A549 (cell line): ENCODE results near the gene ITGA8. TPM values are rescaled to one million over a fixed set of nuclear protein-coding genes. Genes with fewer than 3 reads are reported as not detected.

ENCODE experiments used
- ATAC-seq, 2 experiments: fragments of 200-7000 bp in 1 of 2; fragments of >200 bp in 1 of 2; cut with Nextera tagmentation in 1 of 2; cut with Tn5 transposase in 1 of 2; 3 replicates each; pipeline versions ENCODE4 v1.8.0 to v1.9.1; 2018 to 2020; ENCODE audit warnings: mild to moderate bottlenecking in 1 of 2, moderate library complexity in 1 of 2
- CTCF ChIA-PET: fragments of 300-600 bp; sonication (Branson Sonifier 250); formaldehyde crosslinking; extraction: SDS; loops from one replicate; lab custom pipeline; 2021; ENCODE audit warnings: antibody characterized with exemption, inconsistent platforms; lab: Yijun Ruan, JAX
- POLR2A ChIA-PET: fragments of 350-600 bp; formaldehyde crosslinking; extraction: SDS; loops from one replicate; lab custom pipeline; 2021; ENCODE audit warnings: antibody characterized with exemption, inconsistent platforms; lab: Yijun Ruan, JAX
- DNase-seq, 2 experiments: peaks; one replicate each; pipeline versions ENCODE4 v3.0.0 to v3.0.0-alpha.2; 2011 to 2016; ENCODE audit warnings: low read depth in 1 of 2, low spot score in 1 of 2
- FAIRE-seq: peaks from 2 replicates; lab custom pipeline; 2011; peaks lifted over from hg19 to GRCh38; lab: Jason Lieb, UNC
- H3K27ac ChIP-seq, 2 experiments: fragments of >200 bp; sonication (Bioruptor Twin); formaldehyde crosslinking; 3 replicates each; pipeline ENCODE4 v1.5.1; 2016 to 2017
- H3K4me1 ChIP-seq: fragments of >200 bp; sonication (Bioruptor Twin); formaldehyde crosslinking; 3 replicates; pipeline ENCODE4 v1.6.1; 2016
- H3K4me2 ChIP-seq: fragments of >200 bp; sonication (Bioruptor Twin); formaldehyde crosslinking; 3 replicates; pipeline ENCODE4 v1.6.1; 2016
- H3K4me3 ChIP-seq: fragments of >200 bp; sonication (Bioruptor Twin); formaldehyde crosslinking; 3 replicates; pipeline ENCODE4 v1.5.1; 2016
- H3K9me3 ChIP-seq: fragments of >200 bp; sonication (Bioruptor Twin); formaldehyde crosslinking; 3 replicates; pipeline ENCODE4 v1.6.1; 2016
- BCL3 ChIP-seq: fragments of >200 bp; sonication (Bioruptor Twin); formaldehyde crosslinking; IDR thresholded peaks from 3 replicates; pipeline ENCODE4 v1.6.1; 2016
- CEBPB ChIP-seq, 2 experiments: fragments of >200 bp in 1 of 2; sonication (Bioruptor Twin) in 1 of 2; formaldehyde crosslinking in 1 of 2; IDR thresholded peaks; 2 replicates each; pipeline ENCODE4 v1.6.1; 2012 to 2016
- E2F6 ChIP-seq: IDR thresholded peaks from 2 replicates; pipeline ENCODE4 v1.6.1; 2012; ENCODE audit warnings: low read depth, borderline replicate concordance
- FOSB ChIP-seq: fragments of 250-450 bp; sonication (Bioruptor Pico); IDR thresholded peaks from 2 replicates; pipeline ENCODE4 v1.5.0; 2020; ENCODE audit warnings: mild to moderate bottlenecking, moderate library complexity
- HES2 ChIP-seq: fragments of >200 bp; sonication (Bioruptor Twin); formaldehyde crosslinking; IDR thresholded peaks from 2 replicates; pipeline ENCODE4 v1.6.1; 2016
- HMGXB4 ChIP-seq: fragments of 250-450 bp; sonication (Bioruptor Pico); IDR thresholded peaks from 2 replicates; pipeline ENCODE4 v1.5.0; 2021; ENCODE audit warnings: mild to moderate bottlenecking, moderate library complexity, borderline replicate concordance
- HOXB13 ChIP-seq: fragments of 250-450 bp; sonication (Bioruptor Pico); IDR thresholded peaks from 2 replicates; pipeline ENCODE4 v1.5.0; 2020; ENCODE audit warnings: low read depth, mild to moderate bottlenecking, moderate library complexity
- HOXB5 ChIP-seq: fragments of 250-450 bp; sonication (Bioruptor Pico); IDR thresholded peaks from 2 replicates; pipeline ENCODE4 v1.5.0; 2020; ENCODE audit warnings: mild to moderate bottlenecking, moderate library complexity
- KDM5A ChIP-seq: fragments of 200-600 bp; sonication (generic); IDR thresholded peaks from 2 replicates; pipeline ENCODE4 v1.6.1; 2016; ENCODE audit warnings: antibody characterized with exemption, mild to moderate bottlenecking
- MYC ChIP-seq: IDR thresholded peaks from 2 replicates; pipeline ENCODE4 v1.6.1; 2012; ENCODE audit warnings: mild to moderate bottlenecking, inconsistent platforms, low read length, improper control_type of control experiment, borderline replicate concordance
- NPAS2 ChIP-seq: fragments of 250-450 bp; sonication (Bioruptor Pico); IDR thresholded peaks from 2 replicates; pipeline ENCODE4 v1.8.0; 2022; ENCODE audit warnings: mild to moderate bottlenecking, moderate library complexity, borderline replicate concordance
- NR3C1 ChIP-seq: fragments of >200 bp; sonication (Bioruptor Twin); formaldehyde crosslinking; IDR thresholded peaks from 3 replicates; pipeline ENCODE4 v1.6.1; 2017
- POLR2A ChIP-seq: IDR thresholded peaks from 2 replicates; pipeline ENCODE4 v1.6.1; 2012; ENCODE audit warnings: mild to moderate bottlenecking, low read length
- RAD21 ChIP-seq, 2 experiments: fragments of >200 bp in 1 of 2; sonication (Bioruptor Twin) in 1 of 2; formaldehyde crosslinking in 1 of 2; IDR thresholded peaks in 1 of 2; conservative IDR thresholded peaks in 1 of 2; 2 replicates in 1 of 2; 3 replicates in 1 of 2; pipeline ENCODE4 v1.6.1; 2012 to 2018; ENCODE audit warnings: inconsistent platforms in 1 of 2
- RFX5 ChIP-seq: fragments of 450-650 bp; IDR thresholded peaks from 2 replicates; pipeline ENCODE4 v1.7.1; 2014; ENCODE audit warnings: antibody characterized with exemption, mild to moderate bottlenecking, moderate library complexity
- SREBF2 ChIP-seq: fragments of 450-650 bp; IDR thresholded peaks from 2 replicates; pipeline ENCODE4 v1.6.1; 2014; ENCODE audit warnings: mild to moderate bottlenecking, moderate library complexity
- TFCP2L1 ChIP-seq: fragments of 250-450 bp; sonication (Bioruptor Pico); IDR thresholded peaks from 2 replicates; pipeline ENCODE4 v1.5.0; 2021; ENCODE audit warnings: mild to moderate bottlenecking
- USF2 ChIP-seq: fragments of 450-650 bp; IDR thresholded peaks from 2 replicates; pipeline ENCODE4 v1.6.1; 2014; ENCODE audit warnings: antibody characterized with exemption
- ZC3H11A ChIP-seq: fragments of 450-650 bp; IDR thresholded peaks from 2 replicates; pipeline ENCODE4 v1.6.1; 2014; ENCODE audit warnings: antibody characterized with exemption, mild to moderate bottlenecking
- ZFP36 ChIP-seq: fragments of 450-650 bp; IDR thresholded peaks from 2 replicates; pipeline ENCODE4 v1.6.1; 2014; ENCODE audit warnings: borderline replicate concordance; ENCODE audit not compliant: partially characterized antibody
- WGBS: methylation state at CpG from one replicate; pipeline ENCODE4 v1.1.6; 2017; ENCODE audit errors: missing lambda C conversion rate; 5-methylcytosine and 5-hydroxymethylcytosine counted together
- polyA plus RNA-seq, 4 experiments: library from polyadenylated mRNA; depleted of rRNA in 3 of 4; stranded (reverse); fragments of >200 nt; fragmentation: RNase III in 1 of 4; extraction: RNeasy Plus Mini Kit Qiagen cat#74134 plus additional on column Dnase treatment in 1 of 4; gene quantifications; 2 replicates in 3 of 4; 3 replicates in 1 of 4; pipeline ENCODE4 v1.2.3, GENCODE V29; 2011 to 2017
- TF ChIP-seq, protein P1 (sequence below): fragments of 200-600 bp; sonication (generic); IDR thresholded peaks from 2 replicates; pipeline ENCODE4 v1.6.1; 2016; ENCODE audit warnings: antibody characterized with exemption, mild to moderate bottlenecking, moderate library complexity
- TF ChIP-seq, protein P2 (sequence below): fragments of 150-350 bp; IDR thresholded peaks from 2 replicates; pipeline ENCODE4 v1.6.1; 2014; ENCODE audit warnings: low read depth, mild to moderate bottlenecking, low read length

The ITGA8 gene
- polyA plus RNA-seq, 2 of the 4 experiments (the other 2 are of a cell fraction), result 0.12 TPM; not detected in 1

GRCh38 chr10:15690031-15690430, 29.7 kb downstream of the ITGA8 start:
- FAIRE-seq (no peak), DNase-seq (no peak), ATAC-seq (peak in 1 of 2 experiments; percentile 19; a peak in 1 of 6 replicates)
- Histone ChIP-seq H3K4me3 (no peak overlapping the region), H3K27ac (no peak overlapping the region), H3K4me1 (no peaks in the 10 kb centered on the region), H3K9me3 (no peaks in the 10 kb centered on the region), H3K4me2 (no peak overlapping the region)
- WGBS, result 7% methylated on average over 5 of the region's 5 CpGs
- ChIA-PET CTCF (interaction anchor here (0.7 kb wide), 1 partner anchor 22 kb away, joined by 3 read pairs; no protein-coding TSS in a partner anchor), POLR2A (no interaction called here)
- TF ChIP-seq ZFP36 (no peak), RFX5 (no peak), HES2 (no peak), HMGXB4 (CRISPR knock-in tag) (no peak), E2F6 (no peak), SREBF2 (no peak)

- 45% methylated on average over 4 of the region's 4 CpGs for WGBS
- DNase-seq, result no peak
- no peak overlapping the region for H3K4me3 ChIP-seq
- FAIRE-seq, result no peak
- ChIA-PET POLR2A (no interaction called here), CTCF (no interaction called here)
- no peak for ATAC-seq
- H3K4me1 ChIP-seq, result no peaks in the 10 kb centered on the region
- TF ChIP-seq ZC3H11A (no peak), USF2 (no peak), HOXB13 (CRISPR knock-in tag) (no peak), KDM5A (no peak), NPAS2 (CRISPR knock-in tag) (no peak), NR3C1 (no peak), MYC (no peak), BCL3 (no peak), TFCP2L1 (CRISPR knock-in tag) (no peak)
- no peak overlapping the region for H3K27ac ChIP-seq
- no peaks in the 10 kb centered on the region for H3K9me3 ChIP-seq
- no peak overlapping the region for H3K4me2 ChIP-seq
These were observed 35.0 kb downstream of the ITGA8 start for GRCh38 chr10:15684768-15685167.

- DNase-seq, result no peak
- Histone ChIP-seq H3K4me3 (no peak overlapping the region), H3K27ac (no peak overlapping the region), H3K4me2 (no peak overlapping the region), H3K4me1 (no peaks in the 10 kb centered on the region), H3K9me3 (no peaks in the 10 kb centered on the region)
- ATAC-seq, result no peak
- FAIRE-seq, result no peak
- CTCF ChIA-PET, result interaction anchor here (0.6 to 1.4 kb wide), 4 partner anchors 20 to 253 kb away, joined by 3 to 5 read pairs (median 4); no protein-coding TSS in a partner anchor
- WGBS, result 51% methylated on average over 4 of the region's 4 CpGs
- POLR2A ChIA-PET, result no interaction called here
- TF ChIP-seq, protein P1, sequence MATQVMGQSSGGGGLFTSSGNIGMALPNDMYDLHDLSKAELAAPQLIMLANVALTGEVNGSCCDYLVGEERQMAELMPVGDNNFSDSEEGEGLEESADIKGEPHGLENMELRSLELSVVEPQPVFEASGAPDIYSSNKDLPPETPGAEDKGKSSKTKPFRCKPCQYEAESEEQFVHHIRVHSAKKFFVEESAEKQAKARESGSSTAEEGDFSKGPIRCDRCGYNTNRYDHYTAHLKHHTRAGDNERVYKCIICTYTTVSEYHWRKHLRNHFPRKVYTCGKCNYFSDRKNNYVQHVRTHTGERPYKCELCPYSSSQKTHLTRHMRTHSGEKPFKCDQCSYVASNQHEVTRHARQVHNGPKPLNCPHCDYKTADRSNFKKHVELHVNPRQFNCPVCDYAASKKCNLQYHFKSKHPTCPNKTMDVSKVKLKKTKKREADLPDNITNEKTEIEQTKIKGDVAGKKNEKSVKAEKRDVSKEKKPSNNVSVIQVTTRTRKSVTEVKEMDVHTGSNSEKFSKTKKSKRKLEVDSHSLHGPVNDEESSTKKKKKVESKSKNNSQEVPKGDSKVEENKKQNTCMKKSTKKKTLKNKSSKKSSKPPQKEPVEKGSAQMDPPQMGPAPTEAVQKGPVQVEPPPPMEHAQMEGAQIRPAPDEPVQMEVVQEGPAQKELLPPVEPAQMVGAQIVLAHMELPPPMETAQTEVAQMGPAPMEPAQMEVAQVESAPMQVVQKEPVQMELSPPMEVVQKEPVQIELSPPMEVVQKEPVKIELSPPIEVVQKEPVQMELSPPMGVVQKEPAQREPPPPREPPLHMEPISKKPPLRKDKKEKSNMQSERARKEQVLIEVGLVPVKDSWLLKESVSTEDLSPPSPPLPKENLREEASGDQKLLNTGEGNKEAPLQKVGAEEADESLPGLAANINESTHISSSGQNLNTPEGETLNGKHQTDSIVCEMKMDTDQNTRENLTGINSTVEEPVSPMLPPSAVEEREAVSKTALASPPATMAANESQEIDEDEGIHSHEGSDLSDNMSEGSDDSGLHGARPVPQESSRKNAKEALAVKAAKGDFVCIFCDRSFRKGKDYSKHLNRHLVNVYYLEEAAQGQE, result no peak
- TF ChIP-seq RAD21 (conservative IDR thresholded peaks at IDR 0.05 in 1 of 2, IDR thresholded peaks at IDR 0.05 in 1 of 2) (no peak), SREBF2 (no peak), MYC (no peak), POLR2A (no peak), CEBPB (IDR thresholded peaks at IDR 0.05) (no peak), FOSB (CRISPR knock-in tag) (no peak), HOXB5 (CRISPR knock-in tag) (no peak)
- TF ChIP-seq, protein P2, sequence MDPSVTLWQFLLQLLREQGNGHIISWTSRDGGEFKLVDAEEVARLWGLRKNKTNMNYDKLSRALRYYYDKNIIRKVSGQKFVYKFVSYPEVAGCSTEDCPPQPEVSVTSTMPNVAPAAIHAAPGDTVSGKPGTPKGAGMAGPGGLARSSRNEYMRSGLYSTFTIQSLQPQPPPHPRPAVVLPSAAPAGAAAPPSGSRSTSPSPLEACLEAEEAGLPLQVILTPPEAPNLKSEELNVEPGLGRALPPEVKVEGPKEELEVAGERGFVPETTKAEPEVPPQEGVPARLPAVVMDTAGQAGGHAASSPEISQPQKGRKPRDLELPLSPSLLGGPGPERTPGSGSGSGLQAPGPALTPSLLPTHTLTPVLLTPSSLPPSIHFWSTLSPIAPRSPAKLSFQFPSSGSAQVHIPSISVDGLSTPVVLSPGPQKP, result no peak
These were observed 38.6 kb downstream of the ITGA8 start for GRCh38 chr10:15681076-15681475.
